Suprapubic skin (tissue), 4 donors: ENCODE data around the gene ARPC2.

Source experiments
- CTCF ChIP-seq, 2 donors: fragments of 200-600 bp in 1 of 2; fragments of 450-650 bp in 1 of 2; sonication (generic) in 1 of 2; IDR thresholded peaks; one replicate each; pipeline ENCODE4 v1.5.1; 2016 to 2019; ENCODE audit warnings: antibody characterized with exemption in 2 of 2, mild to moderate bottlenecking in 1 of 2, moderate library complexity in 1 of 2
- EP300 ChIP-seq: sonication (generic); formaldehyde crosslinking; IDR thresholded peaks from one replicate; pipeline ENCODE4 v1.6.1; 2017; ENCODE audit warnings: antibody characterized with exemption
- POLR2A ChIP-seq, 2 donors: fragments of 450-650 bp; IDR thresholded peaks; one replicate each; pipeline ENCODE4 v1.6.1; 2017; ENCODE audit warnings: antibody characterized with exemption in 2 of 2, mild to moderate bottlenecking in 2 of 2, moderate library complexity in 2 of 2
- POLR2AphosphoS5 ChIP-seq, 3 donors: sonication (generic); formaldehyde crosslinking; IDR thresholded peaks; one replicate each; pipeline ENCODE4 v1.6.1; 2017; ENCODE audit warnings: antibody characterized with exemption in 3 of 3

- no peak for TF ChIP-seq CTCF (IDR thresholded peaks at IDR 0.05)
- TF ChIP-seq POLR2AphosphoS5 (IDR thresholded peaks at IDR 0.05), result no peak
- no peak for TF ChIP-seq POLR2A (IDR thresholded peaks at IDR 0.05)
- TF ChIP-seq EP300, result no peak
Measured at GRCh38 chr2:218179782-218180181, 37.2 kb upstream of the ARPC2 start.
